GM12878 (cell line): Measurements from ENCODE around the gene ANK3. TPM values are rescaled to one million over a fixed set of nuclear protein-coding genes. Genes with fewer than 3 reads are reported as not detected.

Source experiments
- ATAC-seq: fragments of 200-7000 bp; cut with Tn5 transposase; 3 replicates; pipeline ENCODE4 v1.9.1; 2020; ENCODE audit warnings: mild to moderate bottlenecking, moderate library complexity
- BruUV-seq: library from RNA; stranded (reverse); fragments of 400-500 nt; replicated peaks from 2 replicates; lab custom pipeline; 2021; lab: Mats Ljungman, UMichigan
- CTCF ChIA-PET: fragments of 300-600 bp; sonication (Branson Sonifier 250); formaldehyde crosslinking; extraction: SDS; loops from one replicate; lab custom pipeline; 2021; ENCODE audit warnings: inconsistent platforms; lab: Yijun Ruan, JAX
- POLR2A ChIA-PET: fragments of 350-600 bp; formaldehyde crosslinking; extraction: SDS; loops from one replicate; lab custom pipeline; 2021; ENCODE audit warnings: inconsistent platforms; lab: Charles Lee
- RAD21 ChIA-PET: fragments of 300-600 bp; sonication (Branson Sonifier 250); formaldehyde crosslinking; loops from one replicate; lab custom pipeline; 2023; ENCODE audit warnings: antibody characterized with exemption; ENCODE audit not compliant: unreplicated experiment; lab: Charles Lee
- SMC1A ChIA-PET: fragments of 300-600 bp; sonication (Branson Sonifier 250); formaldehyde crosslinking; loops from one replicate; lab custom pipeline; 2023; ENCODE audit not compliant: unreplicated experiment, uncharacterized antibody; lab: Charles Lee
- DNase-seq: peaks from one replicate; pipeline ENCODE4 v3.0.0-alpha.2; 2011; ENCODE audit warnings: low read depth, low spot score
- FAIRE-seq: peaks from 3 replicates; lab custom pipeline; 2011; peaks lifted over from hg19 to GRCh38; lab: Jason Lieb, UNC
- H2AFZ ChIP-seq: 2 replicates; pipeline ENCODE4 v1.6.0; 2011; ENCODE audit warnings: low read depth, low read length, control low read depth; ENCODE audit not compliant: control insufficient read depth
- H3K27ac ChIP-seq: 2 replicates; pipeline ENCODE4 v1.5.1; 2011; ENCODE audit warnings: control low read depth; ENCODE audit not compliant: control insufficient read depth, insufficient read depth
- H3K27me3 ChIP-seq, 2 experiments: replicated peaks in 1 of 2; 2 replicates each; pipeline versions ENCODE4 v1.6.0 to v1.6.1; 2011; ENCODE audit warnings: low read length in 1 of 2; ENCODE audit not compliant: control insufficient read depth in 2 of 2, insufficient read depth in 2 of 2
- H3K36me3 ChIP-seq, 2 experiments: 2 replicates each; pipeline ENCODE4 v1.5.1; 2011; ENCODE audit warnings: low read length in 1 of 2; ENCODE audit not compliant: control insufficient read depth in 2 of 2, insufficient read depth in 2 of 2
- H3K4me1 ChIP-seq: 2 replicates; pipeline ENCODE4 v1.6.1; 2011; ENCODE audit warnings: mild to moderate bottlenecking, low read length, moderate library complexity, mixed read lengths; ENCODE audit not compliant: control insufficient read depth, insufficient read depth
- H3K4me2 ChIP-seq: 2 replicates; pipeline ENCODE4 v1.6.0; 2011; ENCODE audit warnings: control low read depth; ENCODE audit not compliant: control insufficient read depth, insufficient read depth
- H3K4me3 ChIP-seq: fragments of 200-600 bp; sonication (generic); 2 replicates; pipeline ENCODE4 v1.5.1; 2016
- H3K79me2 ChIP-seq: 2 replicates; pipeline ENCODE4 v1.6.0; 2011; ENCODE audit warnings: low read length; ENCODE audit not compliant: control insufficient read depth, insufficient read depth
- H3K9ac ChIP-seq: 2 replicates; pipeline ENCODE4 v1.8.0; 2011; ENCODE audit warnings: low read length, control low read depth, mixed read lengths; ENCODE audit not compliant: control insufficient read depth, insufficient read depth
- H3K9me3 ChIP-seq: replicated peaks from 3 replicates; pipeline ENCODE4 v1.5.1; 2011; ENCODE audit warnings: mild to moderate bottlenecking, low read length; ENCODE audit not compliant: control insufficient read depth, insufficient read depth
- H4K20me1 ChIP-seq: 2 replicates; pipeline ENCODE4 v1.6.0; 2011; ENCODE audit not compliant: control insufficient read depth, insufficient read depth
- ETV6 ChIP-seq, 2 experiments: fragments of 450-650 bp in 1 of 2; IDR thresholded peaks in 1 of 2; conservative IDR thresholded peaks in 1 of 2; 2 replicates each; pipeline ENCODE4 v1.6.1; 2014; ENCODE audit warnings: antibody characterized with exemption in 1 of 2, borderline replicate concordance in 1 of 2, low read depth in 1 of 2, mild to moderate bottlenecking in 1 of 2, moderate library complexity in 1 of 2
- EZH2 ChIP-seq: IDR thresholded peaks from 2 replicates; pipeline ENCODE4 v1.6.1; 2012; ENCODE audit warnings: low read depth, mild to moderate bottlenecking, control low read depth, inconsistent platforms, low read length, borderline replicate concordance; ENCODE audit not compliant: control insufficient read depth
- WGBS: methylation state at CpG from one replicate; pipeline ENCODE4 v1.1.6; 2016; ENCODE audit warnings: low lambda C conversion rate; ENCODE audit not compliant: insufficient replicate concordance, insufficient coverage; ENCODE audit errors: missing lambda C conversion rate; 5-methylcytosine and 5-hydroxymethylcytosine counted together
- in situ Hi-C: fragments of 300-500 bp; cut with MboI; formaldehyde crosslinking; loops from 9 replicates; pipeline ENCODE4 v1.14.3; 2018; ENCODE audit warnings: mixed read lengths
- intact Hi-C: fragments of 100-400 bp; cut with micrococcal nuclease; formaldehyde crosslinking; loops from one replicate; pipeline ENCODE4 v1.14.2; 2022; ENCODE audit not compliant: unreplicated experiment
- polyA plus RNA-seq, 11 experiments: library from polyadenylated mRNA; depleted of rRNA in 4 of 11; unstranded in 6 of 11; stranded (reverse) in 5 of 11; fragments of >200 nt; fragmentation: Nextera tagmentation in 4 of 11; fragmentation: Illumina TruSeq in 1 of 11; extraction: Ambion mirVana in 4 of 11; extraction: Trizol in 1 of 11; gene quantifications; 1 replicate in 1 of 11; 2 replicates in 10 of 11; pipeline versions ENCODE4 v1.2.1 to v1.2.3, GENCODE V29; 2011 to 2016; ENCODE audit warnings: inconsistent platforms in 2 of 11, missing spikeins in 2 of 11, low read depth in 1 of 11
- total RNA-seq, 4 experiments: library from RNA; depleted of rRNA in 3 of 4; stranded (reverse); fragments of >200 nt in 3 of 4; fragmentation: Illumina TruSeq in 1 of 4; extraction: Trizol in 1 of 4; gene quantifications; 2 replicates each; pipeline versions ENCODE4 v1.2.1 to v1.2.3, GENCODE V29; 2013 to 2021
- TF ChIP-seq, protein P1 (sequence below): IDR thresholded peaks from 2 replicates; pipeline ENCODE4 v1.6.1; 2012; ENCODE audit warnings: low read length, inconsistent platforms

Gene ANK3
- total and polyA plus RNA-seq, 10 of the 15 experiments (the other 5 are each of a cell fraction or from before 2014, with no cell fraction given): 0.06 to 0.82 (median 0.20) TPM; not detected in 2

DNA sequence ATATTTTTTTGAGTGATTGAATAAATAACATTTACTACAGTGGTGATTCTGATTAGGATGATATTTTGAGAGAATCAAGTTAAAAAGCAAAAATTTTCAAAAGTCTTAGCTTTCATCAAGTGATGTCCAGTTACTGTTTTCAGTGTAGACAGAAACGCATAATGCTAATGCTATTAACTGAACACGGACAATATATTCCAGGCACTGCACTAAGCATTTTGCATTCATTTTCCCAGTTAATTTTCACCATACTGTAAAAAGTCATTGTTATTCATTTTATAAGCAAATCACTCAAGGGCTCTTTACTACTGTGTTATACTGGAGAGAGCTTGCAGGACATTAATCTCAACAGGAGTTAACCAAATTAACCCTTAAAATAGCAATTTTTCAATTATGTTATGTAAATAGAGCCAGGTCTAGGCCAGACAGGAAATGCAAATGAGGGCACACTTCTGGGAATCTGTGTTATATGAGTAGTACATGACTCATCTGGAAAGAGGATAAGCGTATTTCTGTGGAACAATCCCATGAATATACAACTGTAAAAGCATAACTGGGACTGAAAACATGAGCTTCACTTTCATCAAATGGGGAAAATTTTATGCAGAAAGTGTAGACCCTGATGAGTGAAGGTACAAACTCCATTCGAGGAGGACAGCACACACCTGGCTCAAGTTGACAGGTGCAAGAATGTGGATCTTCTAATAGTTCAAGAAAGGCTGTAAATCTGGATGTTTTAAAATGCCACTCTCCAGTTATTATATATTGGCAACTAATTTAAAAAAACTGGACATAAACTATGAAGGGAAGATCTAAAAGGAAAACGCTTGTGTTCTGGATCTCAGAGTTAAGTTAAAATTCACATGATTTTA, 75.4 kb downstream of the ANK3 start:
- no peak for FAIRE-seq

More for the DNA sequence above, 75.4 kb downstream of the ANK3 start:
- Histone ChIP-seq H3K27me3 (no peaks in the 10 kb centered on the region; a peak in 1 of 4 replicates), H3K4me3 (no peak overlapping the region), H3K4me2 (no peak overlapping the region), H3K79me2 (no peaks in the 10 kb centered on the region), H3K27ac (no peak overlapping the region), H3K9ac (no peak overlapping the region), H2AFZ (no peak overlapping the region), H4K20me1 (no peaks in the 10 kb centered on the region), H3K9me3 (no peaks in the 10 kb centered on the region), H3K36me3 (no peaks in the 10 kb centered on the region), H3K4me1 (no peaks in the 10 kb centered on the region)
- WGBS: 54% methylated on average over 5 of the region's 5 CpGs
- no TSS peak for BruUV-seq
- ATAC-seq: no peak
- intact Hi-C loops (no loop called here), in situ Hi-C loops (no loop called here)
- ChIA-PET CTCF (interaction anchor here (1.2 to 1.6 kb wide), 2 partner anchors 22 to 106 kb away, joined by 3 to 4 read pairs; no protein-coding TSS in a partner anchor), SMC1A (interaction anchor here (0.8 to 1.4 kb wide), 3 partner anchors 8 to 332 kb away, joined by 3 read pairs; no protein-coding TSS in a partner anchor), RAD21 (interaction anchor here (0.7 kb wide), 1 partner anchor 37 kb away, joined by 3 read pairs; no protein-coding TSS in a partner anchor), POLR2A (interaction anchor here (0.6 kb wide), 1 partner anchor 454 kb away, joined by 4 read pairs; no protein-coding TSS in a partner anchor)
- TF ChIP-seq EZH2 (no peak), ETV6 (conservative IDR thresholded peaks at IDR 0.05 in 1 of 2, IDR thresholded peaks at IDR 0.05 in 1 of 2; ENCODE audit: borderline replicate concordance in 1 of 2, low read depth in 1 of 2) (peak in 1 of 2 experiments; percentile 36; a peak in 1 of 4 replicates)
- TF ChIP-seq, protein P1, sequence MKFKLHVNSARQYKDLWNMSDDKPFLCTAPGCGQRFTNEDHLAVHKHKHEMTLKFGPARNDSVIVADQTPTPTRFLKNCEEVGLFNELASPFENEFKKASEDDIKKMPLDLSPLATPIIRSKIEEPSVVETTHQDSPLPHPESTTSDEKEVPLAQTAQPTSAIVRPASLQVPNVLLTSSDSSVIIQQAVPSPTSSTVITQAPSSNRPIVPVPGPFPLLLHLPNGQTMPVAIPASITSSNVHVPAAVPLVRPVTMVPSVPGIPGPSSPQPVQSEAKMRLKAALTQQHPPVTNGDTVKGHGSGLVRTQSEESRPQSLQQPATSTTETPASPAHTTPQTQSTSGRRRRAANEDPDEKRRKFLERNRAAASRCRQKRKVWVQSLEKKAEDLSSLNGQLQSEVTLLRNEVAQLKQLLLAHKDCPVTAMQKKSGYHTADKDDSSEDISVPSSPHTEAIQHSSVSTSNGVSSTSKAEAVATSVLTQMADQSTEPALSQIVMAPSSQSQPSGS: no peak
- DNase-seq: no peak
